PC-3 (cell line): Measurements from ENCODE around the gene GAB2. TPM values are rescaled to one million over a fixed set of nuclear protein-coding genes. Genes with fewer than 3 reads are reported as not detected.
A peak's percentile ranks its signal among the peaks of the same experiment; 100 is the strongest.

Experiments used
- ATAC-seq: fragments of 200-7000 bp; cut with Tn5 transposase; 2 replicates; pipeline ENCODE4 v1.9.1; 2020; ENCODE audit warnings: mild to moderate bottlenecking, moderate library complexity
- BruUV-seq: library from RNA; stranded (reverse); fragments of 400-500 nt; replicated peaks from 2 replicates; lab custom pipeline; 2021; lab: Mats Ljungman, UMichigan
- CTCF ChIA-PET: fragments of 300-600 bp; sonication (Branson Sonifier 250); formaldehyde crosslinking; loops from one replicate; lab custom pipeline; 2022; ENCODE audit warnings: antibody characterized with exemption; lab: Charles Lee
- POLR2A ChIA-PET: fragments of 300-600 bp; sonication (Branson Sonifier 250); formaldehyde crosslinking; loops from one replicate; lab custom pipeline; 2022; ENCODE audit warnings: antibody characterized with exemption; ENCODE audit not compliant: unreplicated experiment; lab: Charles Lee
- DNase-seq: peaks from one replicate; pipeline ENCODE4 v3.0.0-alpha.2; 2015
- H2AFZ ChIP-seq: fragments of 300-600 bp; sonication (generic); 2 replicates; pipeline ENCODE4 v1.6.0; 2016; ENCODE audit warnings: antibody characterized with exemption, low read length
- H3F3A ChIP-seq: fragments of 300-600 bp; sonication (generic); one replicate; pipeline ENCODE4 v1.6.0; 2017; ENCODE audit warnings: antibody characterized with exemption, low read length, control low read depth, mild to moderate bottlenecking; ENCODE audit not compliant: unreplicated experiment
- H3K27ac ChIP-seq: fragments of 300-600 bp; sonication (generic); 2 replicates; pipeline ENCODE4 v1.5.1; 2016; ENCODE audit warnings: mild to moderate bottlenecking, low read length
- H3K27me3 ChIP-seq: fragments of 300-600 bp; sonication (generic); 2 replicates; pipeline ENCODE4 v1.6.1; 2016; ENCODE audit warnings: low read length, mixed read lengths
- H3K36me3 ChIP-seq: fragments of 300-600 bp; sonication (generic); 2 replicates; pipeline ENCODE4 v1.6.1; 2016; ENCODE audit warnings: low read depth, mixed run types, low read length, mixed read lengths
- H3K4me1 ChIP-seq: fragments of 300-600 bp; sonication (generic); 2 replicates; pipeline ENCODE4 v1.5.1; 2016; ENCODE audit warnings: low read length; ENCODE audit not compliant: insufficient read depth
- H3K4me2 ChIP-seq: fragments of 300-600 bp; sonication (generic); 2 replicates; pipeline ENCODE4 v1.6.0; 2016; ENCODE audit warnings: low read length
- H3K4me3 ChIP-seq: fragments of 300-600 bp; sonication (generic); 2 replicates; pipeline ENCODE4 v1.5.1; 2016; ENCODE audit warnings: mild to moderate bottlenecking, low read length, mixed read lengths
- H3K79me2 ChIP-seq: fragments of 300-600 bp; sonication (generic); 2 replicates; pipeline ENCODE4 v1.6.1; 2017; ENCODE audit warnings: low read length, mixed read lengths
- H3K9ac ChIP-seq: fragments of 300-600 bp; sonication (generic); 2 replicates; pipeline ENCODE4 v1.6.0; 2016; ENCODE audit warnings: mild to moderate bottlenecking, low read length
- H3K9me2 ChIP-seq: fragments of 300-600 bp; sonication (generic); replicated peaks from 2 replicates; pipeline ENCODE4 v1.6.1; 2016; ENCODE audit warnings: mixed run types, low read length, mixed read lengths
- H3K9me3 ChIP-seq: fragments of 300-600 bp; sonication (generic); 2 replicates; pipeline ENCODE4 v1.6.1; 2016; ENCODE audit warnings: low read length, mixed read lengths
- H4K20me1 ChIP-seq: fragments of 300-600 bp; sonication (generic); 2 replicates; pipeline ENCODE4 v1.6.1; 2016; ENCODE audit warnings: low read length, mixed read lengths
- CTCF ChIP-seq: fragments of 300-600 bp; sonication (generic); conservative IDR thresholded peaks from 2 replicates; pipeline ENCODE4 v1.5.1; 2017; ENCODE audit warnings: antibody characterized with exemption, low read depth, mild to moderate bottlenecking, low read length
- EZH2 ChIP-seq: fragments of 300-600 bp; sonication (generic); IDR thresholded peaks from one replicate; pipeline ENCODE4 v1.6.1; 2017; ENCODE audit warnings: antibody characterized with exemption, mild to moderate bottlenecking, low read length; ENCODE audit not compliant: unreplicated experiment
- EZH2phosphoT487 ChIP-seq: fragments of 300-600 bp; sonication (generic); IDR thresholded peaks from 2 replicates; pipeline ENCODE4 v1.6.1; 2018; ENCODE audit warnings: mild to moderate bottlenecking, antibody characterized with exemption, low read length, borderline replicate concordance
- intact Hi-C: fragments of 100-400 bp; cut with micrococcal nuclease; formaldehyde crosslinking; loops from 2 replicates; pipeline ENCODE4 v1.9.0; 2023
- total RNA-seq: library from RNA; depleted of rRNA; stranded (reverse); fragments of >200 nt; gene quantifications from 2 replicates; pipeline ENCODE4 v1.2.3, GENCODE V29; 2014

GAB2 gene
- total RNA-seq, 1 experiment from 2014 or later, result 7.1 TPM

DNA sequence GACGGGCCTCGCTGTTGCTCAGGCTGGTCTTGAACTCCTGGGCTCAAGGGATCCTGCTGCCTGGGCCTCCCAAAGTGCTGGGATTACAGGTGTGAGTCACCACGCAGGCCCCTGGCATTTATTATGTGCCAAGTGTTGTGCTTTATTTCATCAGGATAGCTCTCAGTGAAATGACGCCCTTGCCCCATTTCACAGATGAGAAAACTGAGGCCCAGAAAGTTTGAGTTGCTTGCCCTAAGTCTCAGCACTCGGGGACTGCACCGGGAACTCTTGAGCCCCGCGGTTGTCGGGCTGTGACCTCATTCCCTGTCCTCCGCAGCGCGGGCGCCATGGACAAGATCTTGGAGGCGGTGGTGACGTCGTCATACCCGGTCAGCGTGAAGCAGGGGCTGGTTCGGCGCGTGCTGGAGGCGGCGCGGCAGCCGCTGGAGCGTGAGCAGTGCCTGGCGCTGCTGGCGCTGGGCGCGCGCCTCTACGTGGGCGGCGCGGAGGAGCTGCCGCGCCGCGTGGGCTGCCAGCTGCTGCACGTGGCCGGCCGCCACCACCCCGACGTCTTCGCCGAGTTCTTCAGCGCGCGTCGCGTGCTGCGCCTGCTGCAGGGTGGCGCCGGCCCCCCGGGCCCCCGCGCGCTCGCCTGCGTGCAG is 221.6 kb downstream of the GAB2 start:
- intact Hi-C loops, result no loop called here
- Histone ChIP-seq H3K36me3 (peaks cover 2% of the 10 kb centered on the region; the same call in 1 of the 2 replicates), H3K27me3 (no peaks in the 10 kb centered on the region), H3K4me2 (no peak overlapping the region), H4K20me1 (no peaks in the 10 kb centered on the region), H3K27ac (no peak overlapping the region), H3K79me2 (peaks cover 11% of the 10 kb centered on the region), H3F3A (no peaks in the 10 kb centered on the region), H3K4me1 (peaks cover 10% of the 10 kb centered on the region), H2AFZ (no peak overlapping the region), H3K9ac (no peak overlapping the region), H3K9me3 (no peaks in the 10 kb centered on the region), H3K9me2 (no peaks in the 10 kb centered on the region), H3K4me3 (no peak overlapping the region)
- POLR2A ChIA-PET, result no interaction called here
- ATAC-seq (no peak), DNase-seq (no peak)
- no peak for TF ChIP-seq CTCF
- BruUV-seq, result no TSS peak
- CTCF ChIA-PET, result no interaction called here

DNA sequence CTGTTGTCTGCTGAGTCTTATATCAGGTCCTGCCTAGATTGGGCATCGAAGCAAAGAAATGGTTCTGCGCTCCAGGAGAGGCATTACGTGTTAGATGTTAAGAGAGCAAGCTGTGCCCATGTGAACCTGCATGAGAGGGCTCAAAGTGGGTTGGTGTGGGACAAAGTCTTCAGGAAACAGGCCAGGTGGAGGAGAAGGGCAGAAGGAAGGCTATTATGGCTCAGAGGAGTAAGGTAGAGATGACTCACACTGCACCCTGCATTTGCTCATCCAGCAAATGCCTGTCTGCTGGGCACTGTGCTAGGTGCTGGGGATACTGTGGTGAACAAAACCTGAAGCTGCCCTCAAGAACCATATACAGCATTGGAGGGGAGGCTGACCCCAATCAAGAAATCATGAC is 223.1 kb downstream of the GAB2 start:
- H3K4me2 ChIP-seq, result no peak overlapping the region
- H3K27me3 ChIP-seq, result no peaks in the 10 kb centered on the region
- H3K9me2 ChIP-seq, result no peaks in the 10 kb centered on the region
- TF ChIP-seq EZH2phosphoT487 (no peak), EZH2 (no peak), CTCF (no peak)
- no peak overlapping the region for H2AFZ ChIP-seq
- H3K4me3 ChIP-seq, result no peak overlapping the region
- no peak overlapping the region for H3K27ac ChIP-seq
- H3K4me1 ChIP-seq, result peaks cover 21% of the 10 kb centered on the region
- no peaks in the 10 kb centered on the region for H3K36me3 ChIP-seq
- POLR2A ChIA-PET, result no interaction called here
- peaks cover 26% of the 10 kb centered on the region for H3K79me2 ChIP-seq
- BruUV-seq, result no TSS peak
- CTCF ChIA-PET, result interaction anchor here (0.5 kb wide), 1 partner anchor 150 kb away, joined by 3 read pairs; no protein-coding TSS in a partner anchor
- H3F3A ChIP-seq, result no peaks in the 10 kb centered on the region
- no peaks in the 10 kb centered on the region for H4K20me1 ChIP-seq
- intact Hi-C loops, result no loop called here
- H3K9ac ChIP-seq, result no peak overlapping the region
- DNase-seq (peak; percentile 48), ATAC-seq (peak; percentile 82)
- H3K9me3 ChIP-seq, result no peaks in the 10 kb centered on the region

GRCh38 chr11:78193806-78194205 is 223.8 kb downstream of the GAB2 start:
- ChIA-PET POLR2A (no interaction called here), CTCF (no interaction called here)
- Histone ChIP-seq H3K4me1 (peaks cover 24% of the 10 kb centered on the region), H3F3A (no peaks in the 10 kb centered on the region), H3K9me2 (no peaks in the 10 kb centered on the region), H4K20me1 (no peaks in the 10 kb centered on the region), H3K9me3 (no peaks in the 10 kb centered on the region), H3K27ac (no peak overlapping the region), H2AFZ (no peak overlapping the region), H3K9ac (no peak overlapping the region), H3K27me3 (no peaks in the 10 kb centered on the region), H3K4me2 (no peak overlapping the region), H3K36me3 (no peaks in the 10 kb centered on the region), H3K79me2 (peaks cover 33% of the 10 kb centered on the region), H3K4me3 (no peak overlapping the region)
- TF ChIP-seq EZH2phosphoT487 (no peak), EZH2 (no peak), CTCF (no peak)
- intact Hi-C loops, result no loop called here
- DNase-seq (no peak), ATAC-seq (no peak)
- BruUV-seq, result no TSS peak
